H4 (cell line): ENCODE data around the gene AMIGO3. TPM values are rescaled to one million over a fixed set of nuclear protein-coding genes. Genes with fewer than 3 reads are reported as not detected.
"Not testable (repeated sequence)": the region's sequence is repeated elsewhere in the genome, so short reads cannot be mapped to it uniquely, and the experiment has no call there.

ENCODE experiments used
- DNase-seq: peaks from one replicate; pipeline ENCODE4 v3.0.0-alpha.2; 2015; ENCODE audit warnings: low spot score
- total RNA-seq: library from RNA; depleted of rRNA; stranded (reverse); fragments of >200 nt; shearing (Covaris generic); gene quantifications from 2 replicates; pipeline ENCODE4 v1.2.3, GENCODE V29; 2014

Gene AMIGO3
- total RNA-seq, 1 experiment from 2014 or later = not detected

GRCh38 chr3:49689046-49689907 lies 30.2 kb downstream of the AMIGO3 start, which contains the start of the genes MST1 and RNF123:
MST1 (minus strand) TSS chr3:49689474; CDS start chr3:49688691, 783 bp downstream.
RNF123 (plus strand) TSS chr3:49689557; CDS start chr3:49691166, 1,609 bp downstream.
- DNase-seq = peak; percentile 73

DNA sequence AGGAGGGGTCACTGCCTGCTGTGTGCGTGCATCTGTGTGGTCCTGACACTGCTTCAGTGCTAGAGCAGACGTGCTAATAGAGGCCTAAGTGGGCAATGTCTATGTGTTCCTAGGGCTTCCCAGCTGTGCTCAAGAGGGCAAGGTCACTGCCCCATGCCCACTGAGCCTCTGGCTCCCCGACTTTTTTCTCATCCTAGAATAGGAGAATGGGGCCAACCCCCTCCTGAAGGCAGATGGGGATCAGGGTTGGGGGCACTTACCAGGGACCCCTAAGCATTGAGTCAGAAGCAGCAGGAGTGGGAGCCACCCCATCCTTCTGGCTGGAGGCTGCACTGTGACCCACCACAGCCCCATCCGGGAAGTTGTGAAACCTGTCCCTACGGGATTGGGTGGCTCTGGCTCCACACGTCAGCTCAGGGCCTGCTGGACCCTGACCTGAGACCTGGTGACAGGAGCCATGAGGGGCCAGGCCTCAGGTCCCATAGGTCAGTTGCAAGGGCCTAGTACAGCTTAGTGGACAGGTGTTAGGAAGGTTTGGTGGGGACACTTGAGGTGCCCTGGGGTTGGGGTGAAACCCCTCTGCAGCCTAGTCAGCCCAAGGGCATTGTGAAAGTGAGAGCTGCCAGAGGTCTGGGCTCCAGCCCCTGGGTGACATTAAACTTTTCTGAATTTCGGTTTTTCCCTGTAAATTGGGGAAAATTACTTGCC lies 31.0 kb downstream of the AMIGO3 start:
- DNase-seq = not testable (repeated sequence)

- not testable (repeated sequence) for DNase-seq
Measured at GRCh38 chr3:49687424-49687795, 32.1 kb downstream of the AMIGO3 start.

GRCh38 chr3:49686769-49687423 lies 32.6 kb downstream of the AMIGO3 start:
- not testable (repeated sequence) for DNase-seq

DNA sequence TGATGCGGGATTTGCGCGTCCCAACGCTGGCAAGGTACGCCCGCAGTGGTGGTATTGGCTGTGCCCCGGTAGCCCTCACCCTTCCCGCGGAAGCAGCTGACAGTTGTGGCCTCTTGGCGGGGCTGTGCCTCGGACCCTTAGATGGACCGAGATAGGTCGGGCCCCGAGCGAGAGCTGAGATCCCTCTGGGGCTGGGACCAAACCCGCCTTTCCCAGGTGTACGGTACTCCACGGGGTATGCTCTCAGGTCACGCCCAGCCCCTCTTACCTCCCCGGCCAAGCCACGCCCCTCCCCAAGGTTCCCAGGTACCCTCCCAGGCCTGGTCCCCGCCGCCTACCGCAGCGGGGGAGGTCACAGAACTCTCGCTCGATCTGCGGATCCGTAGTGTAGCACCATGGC lies 33.1 kb downstream of the AMIGO3 start:
- not testable (repeated sequence) for DNase-seq

GRCh38 chr3:49685846-49686245 lies 33.6 kb downstream of the AMIGO3 start:
- not testable (repeated sequence) for DNase-seq

DNA sequence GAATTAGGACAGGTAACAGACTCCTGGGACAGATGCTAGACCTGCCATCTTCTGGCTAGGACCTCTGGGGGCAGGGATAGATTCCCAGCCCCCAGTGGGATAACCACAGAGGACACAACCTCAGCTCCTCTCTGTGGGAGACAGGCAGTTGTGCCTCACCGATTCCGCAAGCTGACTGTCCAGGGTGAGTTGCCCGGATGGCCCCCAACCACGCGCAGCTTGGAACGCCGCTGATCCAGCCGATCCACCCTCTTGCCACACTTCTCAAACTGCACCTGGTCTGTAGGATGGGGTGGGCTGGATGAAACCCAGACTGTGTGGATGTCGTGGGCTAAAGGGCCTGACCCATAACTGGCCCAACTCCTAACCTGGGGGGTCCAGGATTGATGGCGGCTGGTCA lies 34.4 kb downstream of the AMIGO3 start:
- DNase-seq = not testable (repeated sequence)

GRCh38 chr3:49684453-49684852 lies 35.0 kb downstream of the AMIGO3 start:
- DNase-seq = not testable (repeated sequence)

DNA sequence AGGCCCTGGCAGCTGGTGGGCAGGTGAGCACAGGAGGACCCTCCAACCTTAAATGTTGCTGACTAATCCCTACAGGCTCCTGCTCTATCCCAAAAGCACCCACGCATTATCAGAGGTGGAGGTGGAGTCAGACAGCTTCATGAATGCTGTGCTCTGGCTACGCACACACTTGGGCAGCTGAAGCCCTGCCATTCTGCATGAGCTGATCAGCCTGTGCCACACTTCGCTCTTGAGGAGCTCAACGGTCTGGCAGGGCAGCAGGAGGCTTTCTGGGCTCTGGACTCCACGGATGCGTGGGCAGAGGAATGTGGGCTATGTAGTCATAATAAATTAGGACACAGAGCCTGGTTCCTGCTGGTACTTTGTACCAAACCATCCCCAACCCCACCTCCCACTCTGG lies 36.3 kb downstream of the AMIGO3 start:
- DNase-seq = no peak

DNA sequence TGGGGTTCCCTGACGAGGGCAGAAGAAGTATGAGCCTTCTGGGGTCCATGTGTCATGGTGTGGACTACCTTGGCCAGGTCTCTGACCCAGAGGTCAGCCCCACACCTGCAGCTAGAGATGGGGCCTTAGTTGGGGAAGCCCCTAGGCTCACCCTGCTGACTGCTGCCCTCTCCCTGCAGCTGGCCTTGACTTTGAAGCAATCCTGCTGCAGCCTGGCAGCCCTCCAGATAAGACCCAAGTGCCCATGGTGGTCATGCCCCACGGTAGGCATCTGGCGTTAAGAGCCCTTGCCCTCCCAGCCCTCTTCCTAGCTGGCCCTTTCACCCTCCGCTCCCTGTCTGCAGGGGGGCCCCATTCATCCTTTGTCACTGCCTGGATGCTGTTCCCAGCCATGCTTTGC lies 37.9 kb downstream of the AMIGO3 start:
- DNase-seq = no peak

DNA sequence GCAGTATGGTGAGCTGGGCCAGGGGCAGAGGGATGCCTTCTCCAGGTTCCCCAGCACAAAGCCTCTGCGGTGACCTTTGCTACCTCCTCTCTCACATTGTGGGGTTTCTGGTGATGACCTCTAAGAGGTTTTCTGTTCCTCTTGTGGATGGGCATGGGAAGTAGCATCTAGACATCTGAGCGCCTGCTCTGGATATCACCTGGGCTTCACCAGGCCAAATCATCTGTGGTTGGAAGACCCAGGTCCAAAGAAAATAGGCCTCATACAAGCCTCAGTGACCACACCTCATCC lies 38.3 kb downstream of the AMIGO3 start:
- no peak for DNase-seq

DNA sequence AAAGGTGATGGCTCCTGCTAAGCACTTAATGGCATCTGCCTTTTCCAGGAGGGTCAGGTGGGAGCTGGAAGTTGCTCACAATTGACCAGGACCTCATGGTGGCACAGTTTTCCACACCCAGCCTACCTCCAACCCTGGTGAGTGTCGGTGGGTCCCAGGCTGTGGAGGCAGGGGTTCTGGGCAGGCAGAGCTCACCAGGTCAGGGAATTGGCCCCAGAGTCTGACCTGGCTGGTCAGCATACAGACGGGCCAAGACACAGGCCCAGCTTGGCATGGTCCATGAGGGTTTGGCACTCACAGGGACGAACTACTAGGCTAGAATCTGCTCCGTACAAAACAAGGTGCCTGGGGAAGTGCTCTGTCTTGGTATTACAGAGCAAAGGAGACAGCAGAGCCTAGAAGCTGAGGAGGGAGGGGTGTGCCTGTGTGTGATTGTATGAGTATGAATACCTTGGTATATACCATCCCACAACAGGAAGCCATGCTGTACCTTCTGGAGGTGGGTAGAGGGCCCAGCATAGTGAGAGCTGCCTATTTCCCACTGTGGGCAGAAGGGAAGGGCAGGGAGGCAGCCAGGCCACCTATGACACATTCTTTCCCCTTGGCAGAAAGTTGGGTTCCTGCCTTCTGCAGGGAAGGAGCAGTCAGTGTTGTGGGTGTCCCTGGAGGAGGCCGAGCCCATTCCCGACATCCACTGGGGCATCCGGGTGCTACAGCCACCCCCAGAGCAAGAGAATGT lies 38.8 kb downstream of the AMIGO3 start:
- no peak for DNase-seq

- DNase-seq = no peak
Measured at GRCh38 chr3:49675912-49676311, 43.6 kb downstream of the AMIGO3 start.

DNA sequence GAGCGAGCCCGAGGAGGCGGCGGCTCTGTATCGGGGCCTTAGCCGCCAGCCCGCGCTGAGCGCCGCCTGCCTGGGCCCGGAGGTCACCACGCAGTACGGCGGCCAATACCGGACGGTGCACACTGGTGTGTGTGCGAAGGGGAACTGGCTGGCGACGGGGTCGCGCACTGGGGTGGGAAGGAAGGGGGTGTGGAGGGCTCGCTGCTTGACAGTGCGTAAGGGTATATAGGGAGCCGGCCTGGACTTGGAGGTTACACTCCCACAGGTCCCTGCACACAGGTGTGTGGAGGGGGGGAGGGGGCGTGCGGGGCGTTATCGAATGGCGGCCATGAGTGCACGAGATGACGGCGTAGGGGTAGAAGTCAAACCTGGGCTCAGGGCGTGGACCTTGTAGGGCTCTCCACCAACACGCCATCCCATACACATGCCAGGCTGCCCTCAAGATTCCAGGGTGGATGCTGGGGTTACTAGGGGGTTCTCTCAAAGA lies 44.9 kb downstream of the AMIGO3 start:
- no peak for DNase-seq

DNA sequence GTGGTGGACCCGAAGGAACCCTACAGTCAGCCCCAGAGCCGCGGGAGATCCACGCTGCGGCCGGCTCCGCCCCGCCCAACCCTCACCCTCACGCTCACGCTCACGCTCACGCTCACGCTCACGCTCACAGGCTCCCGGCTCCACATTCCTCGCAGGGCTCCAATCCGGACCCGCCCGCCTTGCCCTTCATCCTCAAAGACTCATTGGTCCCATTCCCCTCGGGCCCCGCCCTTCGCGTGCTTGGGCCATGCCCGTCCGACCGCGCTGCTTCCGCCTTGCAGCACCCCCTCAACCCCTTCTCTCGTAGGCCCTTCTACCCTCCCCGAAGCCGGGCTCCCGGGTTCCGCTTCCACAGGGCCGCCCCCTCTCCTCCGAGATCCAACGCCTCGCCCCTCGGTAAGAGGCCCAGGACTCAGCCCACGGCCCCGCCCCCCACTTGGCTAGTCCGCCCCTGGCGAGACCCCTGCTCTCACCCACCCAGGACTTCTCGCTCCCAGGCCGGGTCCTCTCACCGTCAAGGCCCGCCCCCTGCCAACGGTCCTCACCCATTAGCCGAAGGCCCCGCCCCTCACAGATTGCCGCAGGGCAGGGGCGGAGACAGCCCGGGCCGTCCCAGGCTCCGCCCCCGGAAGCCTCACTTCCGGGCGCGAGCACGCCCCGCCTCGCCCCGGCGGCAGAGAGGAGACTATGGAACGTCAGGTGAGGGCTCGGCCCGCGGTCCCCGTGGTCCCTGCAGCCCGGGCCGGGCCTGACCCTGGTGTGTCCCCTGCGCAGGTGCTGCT lies 45.6 kb downstream of the AMIGO3 start, which contains the start of gene APEH:
Gene APEH, plus strand, starts transcription at position 637 of the 782 bp plus-strand sequence. Its CDS starts 51 bp downstream, at position 688.
- DNase-seq = peak; percentile 95

DNA sequence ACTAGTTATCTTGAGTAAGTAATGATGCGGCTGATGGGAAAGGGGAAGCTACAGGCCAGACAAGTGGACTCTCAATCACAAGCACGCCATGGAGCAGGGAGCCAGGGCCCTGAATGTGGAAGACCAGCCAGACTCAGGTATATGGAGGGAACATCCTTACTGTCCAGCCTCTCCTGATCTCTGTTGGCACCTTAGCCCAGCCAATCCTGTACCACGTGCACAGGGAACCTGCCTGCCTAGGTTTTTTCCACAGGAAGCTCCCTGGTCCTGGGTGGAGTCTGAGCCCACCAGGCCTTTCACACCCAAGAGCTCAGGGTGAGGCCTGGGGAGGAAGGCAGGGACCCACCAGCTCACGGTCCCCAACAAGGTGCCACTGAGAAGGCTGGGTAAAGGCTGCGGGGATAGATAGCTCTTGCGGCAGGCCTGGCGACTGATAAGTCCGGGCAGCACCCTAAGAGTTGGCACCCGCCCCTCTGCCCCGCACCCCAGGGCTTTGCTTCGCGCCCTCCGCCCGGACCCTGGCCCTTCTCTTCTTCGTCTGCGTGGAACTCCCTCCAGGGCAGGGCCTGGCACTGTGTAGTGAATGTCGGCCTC lies 46.3 kb downstream of the AMIGO3 start:
- DNase-seq = peak; percentile 10

DNA sequence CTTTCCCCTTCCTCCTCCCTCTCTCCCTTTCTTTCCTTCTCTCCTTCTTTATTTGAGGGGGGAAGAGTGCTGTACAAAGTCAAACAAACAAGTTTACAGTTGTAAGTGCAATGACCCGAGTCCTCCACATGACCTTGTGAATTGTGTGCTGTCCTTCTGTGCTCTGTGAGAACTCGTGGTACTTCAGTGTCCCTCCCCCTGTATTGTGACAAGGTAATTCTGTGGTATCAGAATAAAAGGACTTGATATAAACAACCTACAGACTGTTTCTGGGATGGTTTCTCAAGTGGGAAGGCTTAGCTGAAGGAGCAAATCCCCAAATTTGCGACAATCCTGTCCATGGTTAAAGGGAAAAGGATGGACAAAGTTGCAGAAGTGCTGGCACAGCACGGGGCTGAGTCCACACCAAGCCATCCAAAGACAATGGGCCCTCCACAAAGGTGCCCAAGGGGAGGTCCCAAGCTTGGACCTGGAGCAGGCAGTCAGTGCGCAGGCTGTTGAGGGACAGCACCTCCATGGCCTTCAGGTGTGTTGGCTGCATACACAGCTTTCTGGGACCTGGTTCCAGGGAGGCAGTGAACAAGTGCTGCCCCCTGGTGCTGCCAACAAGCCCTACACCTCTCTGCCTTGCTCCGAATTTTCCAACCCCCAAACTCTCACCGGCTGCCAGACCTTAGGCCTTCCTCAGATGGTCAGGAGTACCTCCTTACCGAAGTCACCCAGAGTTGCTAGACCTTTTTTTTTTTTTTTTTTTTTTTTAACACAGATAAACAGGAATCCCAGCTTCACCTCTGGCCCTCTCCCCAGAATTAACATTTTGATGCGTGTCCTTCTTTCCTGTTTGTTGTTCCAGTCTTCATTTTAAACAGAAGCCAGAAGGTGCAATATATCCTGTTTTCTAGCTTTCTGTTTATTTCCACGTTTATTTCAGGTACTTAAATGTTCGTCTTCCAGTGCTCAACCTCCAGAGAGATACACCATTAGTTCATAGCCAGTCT lies 47.9 kb downstream of the AMIGO3 start:
- peak; percentile 46 for DNase-seq

GRCh38 chr3:49670940-49671290 lies 48.6 kb downstream of the AMIGO3 start:
- DNase-seq = no peak

DNA sequence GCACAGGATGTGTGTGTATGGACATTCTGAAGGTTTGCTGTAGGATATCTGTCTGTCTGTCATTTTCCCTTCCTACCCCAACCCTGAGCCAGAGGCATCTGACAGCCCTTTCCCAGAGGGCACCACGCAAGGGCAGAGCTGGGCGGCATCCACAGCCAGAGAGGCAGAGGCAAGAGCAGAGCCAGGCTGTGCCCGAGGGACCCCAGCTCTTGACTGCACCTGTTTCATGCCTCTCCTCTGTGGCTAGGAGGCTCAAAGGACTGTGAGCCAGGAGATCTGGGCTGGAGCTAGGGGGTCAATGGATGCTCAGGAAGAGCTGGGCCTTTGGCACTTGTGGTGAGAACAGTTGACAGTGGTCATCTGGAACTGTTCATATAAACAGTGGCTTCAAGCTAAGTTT lies 50.1 kb downstream of the AMIGO3 start:
- DNase-seq = no peak
